CD4-positive, alpha-beta T cell treated with Interleukin-21 for 1 hour (primary cell): ENCODE results near the gene SOCS2.
"Not testable (repeated sequence)": the region's sequence is repeated elsewhere in the genome, so short reads cannot be mapped to it uniquely, and the experiment has no call there.

Experiments
- DNase-seq: peaks from one replicate; pipeline ENCODE4 v3.0.0-alpha.2; 2020

Gene SOCS2

GRCh38 chr12:93571925-93572711 lies at the start of gene SOCS2:
Gene SOCS2, plus strand, starts transcription at chr12:93572675. Its CDS starts 223 bp downstream, at chr12:93572898.
- no peak for DNase-seq

DNA sequence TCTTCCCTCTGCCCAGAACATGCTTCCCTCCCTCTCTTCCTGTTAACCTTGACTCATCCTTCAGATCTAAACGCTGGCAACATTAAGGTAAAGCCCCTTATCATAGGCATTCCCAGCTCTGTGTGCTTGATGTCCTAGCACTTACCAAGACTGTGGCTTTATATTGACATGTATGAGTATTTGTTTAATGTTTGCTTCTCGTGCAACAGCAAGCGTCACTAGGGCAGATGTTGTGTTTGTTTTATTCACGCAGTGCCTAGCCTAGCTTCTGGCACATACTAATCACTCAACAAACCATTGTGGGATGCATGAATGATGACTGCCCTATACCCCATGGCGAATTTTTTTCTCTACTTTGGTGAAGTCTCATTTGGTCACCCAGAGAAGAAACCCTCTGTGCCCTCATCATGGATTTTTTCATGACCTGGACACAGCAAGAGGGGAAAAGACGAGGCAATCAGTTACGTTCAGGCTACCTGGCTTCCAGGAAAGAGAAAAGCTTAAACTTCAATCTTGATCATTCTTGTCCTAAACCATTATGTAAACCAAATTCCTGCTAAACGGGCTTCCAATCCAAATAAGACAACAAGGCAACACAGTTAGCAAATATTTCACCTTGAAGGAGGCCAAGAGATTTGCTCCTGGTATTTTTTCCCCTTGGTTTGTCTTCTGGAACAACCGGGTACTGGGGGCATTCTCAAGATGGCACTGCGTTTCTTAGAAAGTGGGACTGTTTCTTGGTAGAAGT lies 47.9 kb upstream of the SOCS2 start:
- no peak for DNase-seq

- no peak for DNase-seq
Measured at GRCh38 chr12:93526786-93527428, 45.6 kb upstream of the SOCS2 start.

DNA sequence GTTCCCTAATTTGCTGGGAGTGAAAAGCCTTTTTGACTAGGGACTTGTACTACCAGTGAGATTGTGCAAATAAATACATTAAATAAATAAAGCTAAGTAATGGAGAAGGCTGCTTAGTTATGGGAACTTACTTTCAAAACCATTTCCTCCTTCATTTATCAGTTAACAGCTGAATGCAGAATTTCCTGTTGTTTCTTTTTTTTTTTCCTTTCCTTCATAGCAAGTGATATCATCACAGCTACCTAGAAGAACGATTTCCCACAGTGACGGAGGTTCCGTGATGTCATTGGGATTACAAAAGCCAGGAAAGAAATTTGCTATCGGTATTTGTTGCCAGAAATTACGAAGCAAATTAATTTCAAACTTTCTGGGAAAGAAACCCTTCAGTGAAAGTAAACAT lies 42.1 kb upstream of the SOCS2 start:
- DNase-seq = no peak

- DNase-seq = no peak
Measured at GRCh38 chr12:93533310-93533709, 39.2 kb upstream of the SOCS2 start.

- no peak for DNase-seq
Measured at GRCh38 chr12:93536111-93536765, 36.2 kb upstream of the SOCS2 start.

GRCh38 chr12:93536766-93537488 lies 35.5 kb upstream of the SOCS2 start:
- DNase-seq = no peak

DNA sequence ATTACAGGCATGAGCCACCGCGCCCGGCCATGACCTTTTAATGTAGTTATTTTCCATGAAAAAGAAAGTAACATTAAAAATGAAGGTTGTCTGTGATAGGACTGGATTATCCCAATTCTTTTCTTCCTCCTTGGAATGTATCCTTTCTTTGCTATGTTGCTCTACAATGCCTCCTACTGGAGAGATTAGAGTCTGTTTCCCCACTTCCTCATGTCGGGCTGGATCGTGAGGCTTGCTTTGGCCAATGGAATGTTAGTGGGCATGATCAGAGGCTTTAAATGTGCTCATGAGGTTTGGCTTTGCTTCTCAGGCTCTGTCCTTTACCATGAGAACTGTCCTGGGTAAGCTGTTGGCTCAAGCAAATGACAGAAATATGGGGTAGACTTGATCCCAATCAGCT lies 34.7 kb upstream of the SOCS2 start:
- DNase-seq = no peak

GRCh38 chr12:93539821-93540220 lies 32.7 kb upstream of the SOCS2 start:
- DNase-seq = no peak

DNA sequence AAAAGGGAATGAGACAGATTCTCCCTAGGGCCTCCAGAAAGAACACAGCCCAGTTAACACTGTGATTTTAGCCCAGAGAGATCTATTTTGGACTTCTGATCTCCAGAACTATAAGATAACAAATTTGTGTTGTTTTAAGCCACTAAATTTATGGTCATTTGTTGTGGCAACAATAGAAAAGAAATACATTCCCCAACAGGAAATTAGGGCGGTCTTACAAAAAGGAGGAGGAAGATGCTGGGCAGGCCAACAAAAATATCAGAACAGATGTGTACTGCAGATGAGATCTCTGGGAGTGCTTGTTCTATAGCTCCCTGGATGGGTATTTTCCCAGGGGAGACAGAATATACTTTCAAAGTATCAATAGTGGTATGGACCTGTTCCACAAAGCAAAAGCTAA lies 32.0 kb upstream of the SOCS2 start:
- no peak for DNase-seq

DNA sequence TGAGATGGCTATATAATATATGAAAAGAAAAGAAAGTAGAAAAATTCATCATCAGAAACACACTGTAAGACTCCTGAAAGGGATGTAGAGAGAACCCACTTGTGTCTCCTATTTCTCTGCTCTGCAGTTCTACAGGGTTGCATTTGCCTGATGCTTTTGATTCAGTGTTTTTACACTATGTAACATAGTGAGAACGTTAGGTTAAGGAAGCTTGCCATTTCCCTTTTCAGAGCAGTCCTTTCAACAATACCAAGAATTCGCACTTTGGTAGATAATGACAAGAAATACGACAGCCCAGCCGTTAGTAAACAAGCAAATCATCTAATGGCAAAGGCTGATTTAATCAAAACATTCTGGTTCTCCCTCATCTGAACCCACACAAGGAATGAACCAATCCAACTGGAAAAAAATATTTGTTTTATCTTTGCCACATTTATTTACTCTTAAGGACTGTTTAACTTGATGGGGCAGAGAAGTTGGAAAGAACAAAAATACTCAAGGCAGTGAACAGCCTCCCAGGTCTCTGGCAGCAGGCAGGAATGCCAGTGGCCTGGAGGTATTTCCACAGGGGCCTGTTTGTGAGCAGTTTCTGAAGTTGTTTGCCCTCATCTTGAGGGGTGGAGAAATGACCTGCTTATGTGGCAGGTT lies 30.8 kb upstream of the SOCS2 start:
- DNase-seq = no peak

GRCh38 chr12:93547778-93548177 lies 24.7 kb upstream of the SOCS2 start:
- no peak for DNase-seq

GRCh38 chr12:93549174-93549573 lies 23.3 kb upstream of the SOCS2 start:
- no peak for DNase-seq

GRCh38 chr12:93550748-93551611 lies 21.5 kb upstream of the SOCS2 start:
- no peak for DNase-seq

DNA sequence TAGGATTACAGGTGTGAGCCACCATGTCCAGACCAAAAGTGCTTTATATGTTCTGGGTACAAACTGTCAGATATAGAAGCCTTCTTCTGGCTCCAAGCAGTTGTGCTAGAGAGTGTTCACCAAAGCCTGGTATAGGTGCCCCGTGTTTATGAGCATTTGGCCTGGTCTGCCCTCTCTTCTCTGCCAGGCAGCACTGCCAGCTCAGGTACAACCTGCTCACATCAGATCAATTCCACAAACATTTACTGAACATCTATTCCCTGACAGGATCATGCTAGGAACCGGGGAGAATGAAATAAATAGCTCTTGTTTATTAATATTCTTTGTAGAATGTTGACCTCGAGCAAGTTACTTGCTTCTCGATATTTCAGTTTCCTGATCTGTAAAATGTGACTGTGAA lies 20.0 kb upstream of the SOCS2 start:
- DNase-seq = no peak

DNA sequence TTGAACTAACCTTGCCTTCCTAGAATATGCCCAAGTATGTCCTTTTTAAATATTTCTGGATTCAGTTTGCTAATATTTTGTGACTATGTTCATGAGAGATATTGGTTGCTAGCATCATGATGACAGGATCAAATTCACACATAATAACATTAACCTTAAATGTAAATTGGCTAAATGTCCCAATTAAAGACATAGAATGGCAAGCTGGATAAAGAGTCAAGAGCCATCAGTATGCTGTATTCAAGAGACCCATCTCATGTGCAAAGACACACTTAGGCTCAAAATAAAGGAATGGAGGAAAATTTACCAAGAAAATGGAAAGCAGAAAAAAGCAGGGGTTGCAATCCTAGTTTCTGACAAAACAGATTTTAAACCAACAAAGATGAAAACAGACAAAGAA lies 14.6 kb upstream of the SOCS2 start:
- DNase-seq = not testable (repeated sequence)

GRCh38 chr12:93558685-93559084 lies 13.8 kb upstream of the SOCS2 start:
- not testable (repeated sequence) for DNase-seq

GRCh38 chr12:93563807-93564538 lies 8.5 kb upstream of the SOCS2 start:
- DNase-seq = no peak

DNA sequence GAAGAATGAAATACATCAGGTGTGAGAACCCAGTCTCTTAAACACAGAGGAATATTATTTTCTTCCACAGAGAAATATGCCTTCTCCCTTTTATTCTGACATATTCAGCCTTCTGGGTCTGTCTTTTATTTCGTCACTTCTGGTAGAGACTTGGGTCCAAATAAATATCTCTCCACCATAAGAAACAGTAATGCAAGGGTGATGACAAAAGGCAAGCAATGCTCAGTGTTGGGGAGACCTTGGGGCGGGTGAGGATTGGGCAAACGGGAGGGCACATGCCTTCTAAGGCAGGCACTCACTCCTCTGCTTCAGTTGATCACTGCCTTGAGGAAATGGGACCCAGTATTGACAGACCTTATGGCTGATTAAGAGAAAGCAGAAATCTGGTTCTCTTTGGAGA lies 6.7 kb upstream of the SOCS2 start:
- DNase-seq = no peak

- DNase-seq = no peak
Measured at GRCh38 chr12:93567174-93567573, 5.3 kb upstream of the SOCS2 start.
